ENCODE data around the gene OR5AN1.

Gene OR5AN1

GRCh38 chr11:59417023-59417422 is 58.3 kb downstream of the OR5AN1 start:
- ChIA-PET POLR2A (no interaction called here), CTCF (no interaction called here)

DNA sequence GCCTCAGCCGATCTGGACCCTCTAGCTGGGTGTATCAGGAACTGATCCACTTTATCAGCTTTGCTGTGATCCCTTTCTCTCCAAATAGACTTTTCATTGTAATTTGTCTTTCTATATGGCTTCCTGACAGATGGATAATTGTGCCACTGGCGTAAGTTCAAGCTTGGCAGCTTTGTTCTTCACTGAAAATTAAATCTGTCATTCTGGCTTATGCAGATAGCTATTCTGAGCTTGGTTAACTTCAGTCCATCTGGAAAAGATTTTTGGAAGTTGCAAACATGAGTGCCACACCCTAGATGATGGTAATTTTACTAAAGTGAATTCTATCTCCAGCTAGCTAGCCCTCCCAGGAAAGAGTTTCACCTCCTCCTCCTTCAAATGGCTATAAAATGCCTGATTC is 59.5 kb downstream of the OR5AN1 start:
- no peak overlapping the region for H3K4me3 ChIP-seq (ENCODE audit: low read depth, low read length)
- DNase-seq (ENCODE audit: low read depth, low spot score), result no peak
- no peak for TF ChIP-seq CTCF (IDR thresholded peaks at IDR 0.05; ENCODE audit: insufficient read depth, low read length, missing control alignments)
- POLR2A ChIA-PET, result no interaction called here
- CTCF ChIA-PET, result no interaction called here

More at GRCh38 chr11:59417023-59417422, 58.3 kb downstream of the OR5AN1 start:
- no peak overlapping the region for H3K4me3 ChIP-seq (ENCODE audit: low read depth, low read length)
- no peak for DNase-seq (ENCODE audit: low read depth, low spot score)
- no peak for TF ChIP-seq CTCF (IDR thresholded peaks at IDR 0.05; ENCODE audit: insufficient read depth, low read length, missing control alignments)

All from AG04449 (cell line).